RPMI8226 (cell line): ENCODE data around the gene INPP4B.
"Not testable (repeated sequence)": the region's sequence is repeated elsewhere in the genome, so short reads cannot be mapped to it uniquely, and the experiment has no call there.

Experiments
- DNase-seq: peaks from one replicate; pipeline ENCODE4 v3.0.0-alpha.2; 2015

INPP4B gene

DNA sequence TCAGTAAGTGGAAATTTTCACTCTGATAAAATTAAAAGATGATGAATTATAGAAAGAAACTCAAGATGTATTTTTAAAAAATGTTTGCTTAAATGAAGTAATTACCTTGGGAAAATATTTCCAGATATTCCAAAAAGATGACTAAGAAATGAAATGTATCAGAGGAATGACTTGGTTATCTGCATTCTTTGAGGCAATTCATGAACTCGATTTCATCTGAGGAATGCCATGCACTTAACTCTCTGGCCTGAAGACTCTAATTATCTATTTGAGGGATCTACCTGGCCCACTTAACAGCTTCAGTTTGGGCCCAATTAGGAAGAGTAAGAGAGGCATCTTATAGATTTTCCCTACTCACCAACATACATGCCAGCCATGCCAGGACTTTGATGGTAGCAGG is 182.3 kb downstream of the INPP4B start:
- DNase-seq, result no peak

GRCh38 chr4:142660728-142661127 is 185.4 kb downstream of the INPP4B start:
- DNase-seq, result no peak

DNA sequence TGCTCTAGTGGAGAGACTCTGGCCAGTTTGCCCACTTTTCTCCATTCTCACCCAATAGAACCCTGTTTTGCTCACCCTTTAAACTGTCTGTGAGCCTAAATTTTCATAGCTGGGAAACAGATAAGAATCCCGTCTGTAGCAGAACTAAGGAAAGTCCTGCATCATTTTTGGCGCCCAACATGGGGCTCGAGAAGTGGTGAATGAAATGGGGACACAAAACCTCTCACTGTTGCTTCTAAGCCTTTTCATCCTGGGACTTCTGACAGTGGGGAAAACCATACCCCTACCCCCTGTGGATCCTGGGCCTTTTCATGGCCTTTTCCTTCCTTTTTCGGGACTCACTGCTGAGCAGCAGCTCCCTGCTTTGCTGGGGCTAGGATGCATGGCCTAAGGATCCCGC is 189.9 kb downstream of the INPP4B start:
- DNase-seq, result no peak

- DNase-seq, result no peak
Measured at GRCh38 chr4:142648378-142648777, 197.7 kb downstream of the INPP4B start.

DNA sequence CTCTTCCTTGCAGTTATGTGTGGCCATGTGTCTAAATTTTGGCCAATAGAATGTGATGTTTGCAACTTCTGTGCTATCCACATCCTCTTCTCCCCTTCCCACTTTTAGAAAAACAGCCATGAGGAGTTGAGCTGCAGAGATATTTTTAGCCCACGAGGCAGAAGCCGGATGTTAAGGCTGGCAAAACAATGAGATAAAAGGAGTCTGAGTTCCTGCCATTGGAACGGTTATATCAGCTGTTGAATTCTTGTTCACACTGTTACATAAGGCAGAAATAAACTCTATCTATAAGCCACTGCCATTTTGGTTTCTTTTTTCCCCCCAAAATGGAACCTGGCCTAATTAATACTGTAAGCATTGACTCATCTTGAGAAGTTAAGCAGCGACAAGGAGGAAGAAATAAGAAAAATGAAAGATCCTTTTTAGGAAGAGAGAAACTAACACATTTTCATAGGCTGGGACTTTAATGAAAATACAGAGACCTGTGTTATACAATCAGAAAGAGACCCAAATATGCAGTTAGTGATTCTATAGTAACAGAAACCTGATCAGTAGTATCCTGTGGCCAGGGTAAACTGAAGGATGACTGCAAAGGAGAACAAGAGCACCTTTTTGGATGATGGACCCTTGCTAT is 200.5 kb downstream of the INPP4B start:
- DNase-seq, result no peak

DNA sequence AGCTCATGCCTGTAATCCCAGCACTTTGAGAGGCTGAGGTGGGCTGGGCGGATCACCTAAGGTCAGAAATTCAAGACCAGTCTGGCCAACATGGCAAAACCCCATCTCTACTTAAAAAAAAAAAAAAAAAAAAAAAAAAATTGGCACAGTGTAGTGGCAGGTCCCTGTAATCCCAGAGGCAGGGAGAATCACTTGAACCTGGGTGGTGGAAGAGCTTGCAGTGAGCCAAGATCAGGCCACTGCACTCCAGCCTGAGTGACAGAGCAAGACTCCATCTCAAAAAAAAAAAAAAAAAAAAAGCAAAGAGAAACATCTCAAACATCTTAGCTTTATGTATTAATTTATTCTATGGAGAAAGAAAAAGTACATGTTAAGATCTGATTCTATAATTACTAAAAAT is 201.5 kb downstream of the INPP4B start:
- not testable (repeated sequence) for DNase-seq

GRCh38 chr4:142637614-142638013 is 208.5 kb downstream of the INPP4B start:
- no peak for DNase-seq

DNA sequence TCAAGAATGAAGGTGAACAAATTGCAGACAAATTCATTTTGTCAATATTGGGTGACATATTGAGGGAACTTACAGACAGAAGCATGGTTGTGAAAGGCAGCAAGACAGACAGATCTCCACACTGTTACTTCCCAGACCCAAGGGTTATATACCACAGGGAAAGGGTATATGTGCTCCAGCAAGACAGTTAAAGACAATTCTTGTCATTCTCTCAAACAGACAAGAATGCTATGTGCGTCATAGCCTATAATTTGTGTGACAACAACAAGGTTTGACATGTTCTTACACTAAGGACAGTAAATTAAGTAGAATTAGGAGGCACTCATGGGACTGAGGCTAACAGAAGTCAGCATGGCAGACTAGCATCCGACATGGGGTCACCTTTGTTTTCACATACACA is 214.3 kb downstream of the INPP4B start:
- no peak for DNase-seq

GRCh38 chr4:142615324-142615665 is 230.8 kb downstream of the INPP4B start:
- DNase-seq, result no peak

DNA sequence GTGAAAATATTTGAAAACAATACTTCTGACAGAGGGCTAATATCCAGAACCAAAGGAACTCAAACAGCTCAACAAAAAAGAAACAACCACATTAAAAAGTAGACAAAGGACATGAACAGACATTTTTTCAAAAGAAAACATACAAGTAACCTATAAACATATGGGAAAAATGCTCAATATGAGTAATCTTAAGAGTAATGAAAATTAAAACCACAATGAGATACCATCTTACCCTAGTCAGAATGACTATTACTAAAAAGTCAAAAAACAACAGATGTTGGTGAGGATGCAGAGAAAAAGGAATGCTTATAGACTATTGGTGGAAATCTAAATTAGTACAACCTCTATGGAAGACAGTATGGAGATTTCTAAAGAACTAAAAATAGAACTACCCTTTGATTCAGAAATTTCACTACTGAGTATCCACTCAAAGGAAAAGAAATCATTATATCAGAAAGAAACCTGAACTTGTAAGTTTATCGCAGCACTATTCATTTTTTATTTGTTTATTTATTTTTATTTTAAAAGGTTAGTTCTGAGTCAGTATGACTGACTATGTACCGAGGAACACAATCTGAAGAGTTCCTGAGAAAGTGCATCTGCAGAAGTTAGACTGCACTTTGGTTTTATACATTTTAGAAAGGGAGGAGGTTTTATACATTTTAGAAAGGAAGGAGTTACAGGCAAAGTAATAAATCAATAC is 231.3 kb downstream of the INPP4B start:
- DNase-seq, result no peak

DNA sequence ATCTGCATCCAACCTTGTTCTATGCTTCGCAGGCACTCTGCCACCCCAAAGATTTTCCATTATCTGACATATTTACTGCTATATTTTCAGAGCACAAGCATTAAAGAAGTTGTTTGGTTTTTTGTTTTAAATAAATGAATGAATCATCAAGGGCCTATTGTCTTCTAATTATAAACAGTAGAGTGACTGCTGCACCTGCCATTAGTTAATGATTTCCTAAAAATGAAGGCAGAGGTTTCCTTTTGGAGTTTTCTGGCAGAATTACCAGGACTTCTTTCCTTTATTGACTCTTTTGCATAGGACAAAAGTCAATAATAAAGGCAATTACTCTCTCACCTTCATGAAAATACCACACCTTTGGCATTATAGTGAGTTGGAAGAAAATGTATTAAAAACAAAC is 238.1 kb downstream of the INPP4B start:
- DNase-seq, result no peak

- no peak for DNase-seq
Measured at GRCh38 chr4:142600952-142601351, 245.1 kb downstream of the INPP4B start.

DNA sequence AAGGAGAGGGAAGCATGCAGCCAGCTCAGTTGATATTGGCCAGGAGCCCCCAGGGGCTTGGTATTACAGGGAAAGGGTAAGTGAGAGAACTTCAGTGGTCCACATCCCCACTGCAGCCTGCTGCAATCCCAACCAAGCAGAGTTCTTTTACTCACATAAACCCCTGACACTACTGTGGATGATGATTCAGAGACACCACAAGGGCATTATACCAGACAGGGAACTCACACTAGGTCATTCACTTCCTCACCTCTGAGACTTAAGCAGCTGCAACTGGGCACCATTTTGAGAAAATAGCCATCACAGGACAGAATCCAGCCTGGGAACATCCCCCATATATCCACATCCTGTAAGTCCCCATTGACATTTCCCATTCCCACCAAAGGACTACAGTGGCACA is 248.0 kb downstream of the INPP4B start:
- no peak for DNase-seq

GRCh38 chr4:142596595-142596994 is 249.5 kb downstream of the INPP4B start:
- DNase-seq, result no peak

GRCh38 chr4:142596121-142596520 is 250.0 kb downstream of the INPP4B start:
- DNase-seq, result no peak

DNA sequence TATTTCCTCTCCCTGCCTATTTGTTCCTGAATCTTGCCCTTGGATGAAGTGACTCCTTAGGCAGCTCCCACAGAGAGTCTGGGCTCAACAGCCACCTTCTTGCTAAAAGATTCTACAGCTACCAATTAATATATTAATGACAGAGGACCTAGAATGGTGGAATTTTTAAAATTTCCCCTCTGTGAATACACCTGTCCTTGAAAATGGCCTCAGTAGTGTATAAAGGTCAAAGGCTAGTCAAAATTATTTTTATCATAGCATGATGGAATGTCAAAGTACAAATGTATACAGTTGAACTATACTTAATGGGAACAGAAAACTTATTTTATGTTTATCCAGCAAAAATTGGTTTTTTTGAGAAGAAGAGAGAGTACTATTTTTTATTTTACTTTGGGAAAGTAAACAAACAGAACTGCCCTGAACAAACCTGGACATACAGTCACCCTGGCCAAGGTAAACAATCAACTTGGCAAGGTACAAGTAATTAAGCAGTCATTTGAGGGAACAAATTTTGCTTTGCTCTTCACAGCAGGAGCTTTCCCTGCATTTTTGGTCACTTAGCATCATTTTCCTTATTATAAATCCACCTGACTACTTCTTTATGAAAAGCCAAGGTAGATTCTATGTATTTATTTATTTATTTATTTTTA is 250.8 kb downstream of the INPP4B start:
- no peak for DNase-seq

GRCh38 chr4:142585411-142585810 is 260.7 kb downstream of the INPP4B start:
- no peak for DNase-seq

- DNase-seq, result no peak
Measured at GRCh38 chr4:142583708-142584107, 262.4 kb downstream of the INPP4B start.

GRCh38 chr4:142582340-142582739 is 263.8 kb downstream of the INPP4B start:
- no peak for DNase-seq

- DNase-seq, result no peak
Measured at GRCh38 chr4:142581881-142582280, 264.2 kb downstream of the INPP4B start.

- no peak for DNase-seq
Measured at GRCh38 chr4:142579443-142579842, 266.7 kb downstream of the INPP4B start.

DNA sequence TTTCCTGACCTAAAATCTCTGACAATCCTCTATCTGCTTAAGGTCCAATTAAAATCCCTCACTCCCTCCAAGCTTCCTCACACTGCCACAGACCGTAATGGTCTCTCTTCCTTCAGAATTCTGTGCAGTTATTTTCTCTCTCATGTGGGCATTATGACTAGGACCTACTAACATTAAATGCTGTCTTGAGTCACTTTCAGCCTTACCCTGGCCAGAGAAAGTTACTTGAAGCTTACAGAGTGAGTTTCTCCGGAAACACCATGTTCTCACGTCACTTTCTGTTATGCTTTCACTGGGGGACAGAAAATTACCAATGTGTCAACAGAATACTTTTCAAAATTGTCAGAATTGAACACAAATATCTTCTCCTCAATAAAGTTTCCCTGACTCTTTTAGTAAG is 271.8 kb downstream of the INPP4B start:
- no peak for DNase-seq

GRCh38 chr4:142572071-142572470 is 274.0 kb downstream of the INPP4B start:
- DNase-seq, result peak; percentile 58

DNA sequence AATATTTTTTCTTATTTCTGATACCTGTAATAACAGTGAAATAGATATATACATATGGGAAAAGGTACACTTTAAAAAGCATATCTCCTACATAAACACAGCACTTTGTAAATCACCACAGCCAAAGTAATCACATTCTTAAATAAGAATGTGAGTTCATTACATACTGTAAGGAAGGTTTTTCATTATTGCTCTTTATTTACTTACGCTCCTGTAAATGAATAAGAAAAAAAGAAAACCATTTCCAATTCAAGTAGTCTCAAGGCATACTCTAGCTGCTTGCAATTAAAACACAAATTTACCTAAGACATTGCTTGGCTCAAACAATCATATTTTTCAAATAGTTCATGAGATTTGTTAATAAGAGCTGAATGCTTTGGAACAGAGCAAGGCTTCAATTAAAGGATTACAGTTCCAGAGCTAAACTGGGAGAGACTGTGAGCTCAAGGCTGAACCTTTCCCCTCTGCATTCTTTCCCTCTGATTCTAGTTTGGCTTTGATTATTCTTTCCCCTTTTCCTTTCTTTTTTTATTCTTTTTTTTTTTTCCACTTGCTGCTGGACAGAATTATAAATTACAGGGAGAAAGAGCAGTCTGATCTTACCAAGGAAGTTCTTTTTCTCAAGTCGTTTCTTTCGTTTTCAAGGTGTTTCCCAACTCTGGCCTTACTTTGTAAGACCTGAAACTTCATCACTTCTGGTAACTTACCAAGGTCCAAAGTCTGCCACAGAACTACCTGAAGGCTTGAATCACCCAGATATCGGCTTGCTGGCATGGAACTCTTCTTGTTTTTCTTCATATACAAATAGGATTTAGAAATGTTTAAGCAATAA is 278.3 kb downstream of the INPP4B start:
- peak; percentile 4 for DNase-seq
